HepG2 (cell line): ENCODE data around the gene EFNA2. TPM values are rescaled to one million over a fixed set of nuclear protein-coding genes. Genes with fewer than 3 reads are reported as not detected.
A peak's percentile ranks its signal among the peaks of the same experiment; 100 is the strongest.

Experiments used
- CENPX ChIP-seq: sonication (generic); formaldehyde crosslinking; IDR thresholded peaks from 2 replicates; pipeline ENCODE4 v1.9.0; 2021; ENCODE audit warnings: mild to moderate bottlenecking, missing genetic modification reagents, moderate library complexity
- DR1 ChIP-seq: sonication (generic); formaldehyde crosslinking; IDR thresholded peaks from 2 replicates; pipeline ENCODE4 v1.8.0; 2021; ENCODE audit warnings: mild to moderate bottlenecking, missing genetic modification reagents, inconsistent platforms
- EP300 ChIP-seq, 3 experiments: sonication (generic) in 1 of 3; formaldehyde crosslinking in 1 of 3; IDR thresholded peaks; 2 replicates each; pipeline versions ENCODE4 v1.5.1 to v1.6.1; 2011 to 2020; ENCODE audit warnings: low read depth in 2 of 3, low read length in 2 of 3, borderline replicate concordance in 1 of 3, improper control_type of control experiment in 1 of 3, mild to moderate bottlenecking in 1 of 3, missing genetic modification reagents in 1 of 3, moderate library complexity in 1 of 3
- EZH2 ChIP-seq: conservative IDR thresholded peaks from 2 replicates; pipeline ENCODE4 v1.6.1; 2012; ENCODE audit warnings: mild to moderate bottlenecking, low read depth, low read length, moderate library complexity
- FOXA3 ChIP-seq: IDR thresholded peaks from 2 replicates; pipeline ENCODE4 v1.6.1; 2016; ENCODE audit warnings: missing genetic modification reagents, missing compliant biosample characterization
- KDM4B ChIP-seq: sonication (generic); formaldehyde crosslinking; IDR thresholded peaks from 2 replicates; pipeline ENCODE4 v1.4.0; 2020; ENCODE audit warnings: missing genetic modification reagents
- MYC ChIP-seq: sonication (generic); formaldehyde crosslinking; IDR thresholded peaks from 2 replicates; pipeline ENCODE4 v1.9.0; 2021; ENCODE audit warnings: missing genetic modification reagents, borderline replicate concordance
- NBN ChIP-seq: fragments of 450-650 bp; conservative IDR thresholded peaks from 2 replicates; pipeline ENCODE4 v1.6.1; 2017
- NFIC ChIP-seq: IDR thresholded peaks from 2 replicates; pipeline ENCODE4 v1.6.1; 2012; ENCODE audit warnings: mild to moderate bottlenecking, low read length, inconsistent platforms
- RCOR2 ChIP-seq: IDR thresholded peaks from 2 replicates; pipeline ENCODE4 v1.6.1; 2016; ENCODE audit warnings: missing biosample characterization, missing genetic modification reagents
- SAFB2 ChIP-seq: sonication (generic); formaldehyde crosslinking; IDR thresholded peaks from 2 replicates; pipeline ENCODE4 v1.5.1; 2020; ENCODE audit warnings: missing genetic modification reagents, low read depth, mild to moderate bottlenecking, borderline replicate concordance
- SIN3B ChIP-seq: fragments of 150-350 bp; IDR thresholded peaks from 2 replicates; pipeline ENCODE4 v1.6.1; 2014; ENCODE audit warnings: low read length
- TOPORS ChIP-seq: sonication (generic); formaldehyde crosslinking; IDR thresholded peaks from 2 replicates; pipeline ENCODE4 v1.8.0; 2023; ENCODE audit warnings: mild to moderate bottlenecking, missing genetic modification reagents
- ZBTB20 ChIP-seq: sonication (generic); formaldehyde crosslinking; IDR thresholded peaks from 2 replicates; pipeline ENCODE4 v1.8.1; 2023; ENCODE audit warnings: missing genetic modification reagents, low read depth, mild to moderate bottlenecking, borderline replicate concordance
- ZBTB34 ChIP-seq: sonication (generic); formaldehyde crosslinking; IDR thresholded peaks from 2 replicates; pipeline ENCODE4 v1.8.0; 2022; ENCODE audit warnings: mild to moderate bottlenecking, missing genetic modification reagents
- ZBTB42 ChIP-seq: sonication (generic); formaldehyde crosslinking; IDR thresholded peaks from 2 replicates; pipeline ENCODE4 v1.5.0; 2020; ENCODE audit warnings: mild to moderate bottlenecking, missing genetic modification reagents
- ZFY ChIP-seq: sonication (generic); formaldehyde crosslinking; IDR thresholded peaks from 2 replicates; pipeline ENCODE4 v1.4.0; 2020; ENCODE audit warnings: missing genetic modification reagents
- ZNF326 ChIP-seq: sonication (generic); formaldehyde crosslinking; IDR thresholded peaks from 2 replicates; pipeline ENCODE4 v1.4.0; 2020; ENCODE audit warnings: missing genetic modification reagents, borderline replicate concordance
- ZNF333 ChIP-seq: sonication (generic); formaldehyde crosslinking; IDR thresholded peaks from 2 replicates; pipeline ENCODE4 v1.4.0; 2020; ENCODE audit warnings: mild to moderate bottlenecking, missing genetic modification reagents, borderline replicate concordance
- ZNF431 ChIP-seq: sonication (generic); formaldehyde crosslinking; IDR thresholded peaks from 2 replicates; pipeline ENCODE4 v1.9.0; 2022; ENCODE audit warnings: missing genetic modification reagents, low read depth, mild to moderate bottlenecking, borderline replicate concordance
- ZNF7 ChIP-seq: IDR thresholded peaks from 2 replicates; pipeline ENCODE4 v1.6.1; 2016; ENCODE audit warnings: missing biosample characterization, missing genetic modification reagents
- ZNF777 ChIP-seq: sonication (generic); formaldehyde crosslinking; IDR thresholded peaks from 2 replicates; pipeline ENCODE4 v1.4.0; 2020; ENCODE audit warnings: missing genetic modification reagents
- polyA plus RNA-seq, 8 experiments: library from polyadenylated mRNA; depleted of rRNA in 3 of 8; stranded (reverse) in 7 of 8; unstranded in 1 of 8; fragments of >200 nt; fragmentation: Illumina TruSeq in 4 of 8; extraction: Trizol in 4 of 8; gene quantifications; 2 replicates each; pipeline versions ENCODE4 v1.2.1 to v1.2.3, GENCODE V29; 2011 to 2016; ENCODE audit warnings: low read depth in 4 of 8, missing spikeins in 1 of 8, mixed read lengths in 1 of 8; ENCODE audit not compliant: insufficient read depth in 1 of 8
- total RNA-seq, 5 experiments: library from RNA; depleted of rRNA; stranded (reverse); fragments of >200 nt; fragmentation: Illumina TruSeq; extraction: Trizol; gene quantifications; 2 replicates each; pipeline ENCODE4 v1.2.3, GENCODE V29; 2016; ENCODE audit warnings: low read depth in 1 of 5
- TF ChIP-seq, protein P1 (sequence below): sonication (generic); formaldehyde crosslinking; IDR thresholded peaks from 2 replicates; pipeline ENCODE4 v1.5.0; 2020; ENCODE audit warnings: missing genetic modification reagents, mild to moderate bottlenecking, borderline replicate concordance
- TF ChIP-seq, protein P2 (sequence below): IDR thresholded peaks from 2 replicates; pipeline ENCODE4 v1.6.1; 2018; ENCODE audit warnings: missing genetic modification reagents

The EFNA2 gene
- total and polyA plus RNA-seq, 2 of the 13 experiments (the other 11 are each of a cell fraction or from before 2014, with no cell fraction given): 6.0 to 9.9 TPM

DNA sequence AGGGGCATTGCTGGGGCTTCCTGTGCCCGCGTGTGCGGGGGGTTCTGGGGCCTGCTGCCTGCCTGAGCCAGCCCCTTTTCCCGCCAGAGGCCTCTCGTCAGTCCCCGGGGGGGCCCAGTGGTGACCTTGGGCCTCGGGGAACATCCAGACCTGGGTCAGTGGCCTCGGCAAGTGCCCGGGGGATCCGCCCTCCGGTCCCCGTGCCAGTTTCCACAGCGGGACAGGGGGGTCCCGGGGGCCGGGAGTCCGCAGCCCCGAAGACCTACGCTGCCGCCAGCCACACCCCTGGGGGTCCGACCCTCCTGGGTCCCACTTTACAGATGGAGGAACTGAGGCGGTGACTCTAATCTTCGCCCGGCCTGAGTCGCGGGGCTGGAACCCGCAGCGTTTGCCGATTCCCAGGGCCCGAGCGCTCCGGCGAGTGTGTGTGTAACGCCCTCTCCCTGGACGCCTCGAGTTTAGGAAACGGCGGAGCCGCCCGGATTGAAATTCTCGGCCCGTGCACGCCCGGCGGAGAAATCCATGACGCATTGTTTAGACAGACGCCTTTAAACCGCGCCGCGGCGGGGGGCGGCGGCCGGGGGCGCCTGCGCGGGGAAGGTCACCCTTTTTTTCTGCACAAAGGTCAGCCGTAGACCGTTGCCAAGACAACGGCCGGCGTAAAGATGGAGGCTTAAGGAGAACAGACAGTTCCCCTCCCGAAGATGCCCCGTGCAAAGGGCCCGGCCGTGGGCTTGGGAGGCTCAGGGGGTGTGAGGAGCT is 39.3 kb downstream of the EFNA2 start (continued):
- TF ChIP-seq ZBTB34 (CRISPR knock-in tag) (no peak), EP300 (IDR thresholded peaks at IDR 0.05; ENCODE audit: low read depth in 2 of 2, low read length in 2 of 2) (peak; percentile 16 to 53; a peak in 2 of 4 replicates), EP300 (CRISPR knock-in tag; IDR thresholded peaks at IDR 0.05; ENCODE audit: borderline replicate concordance) (peak; percentile 22; the same call in 1 of the 2 replicates), ZNF326 (CRISPR knock-in tag) (no peak), NBN (no peak), NFIC (no peak), ZNF333 (no peak), TOPORS (CRISPR knock-in tag) (no peak), SAFB2 (CRISPR knock-in tag) (0 out of 2 replicates have a peak, but pooled peaks have one; percentile 65), FOXA3 (peak; percentile 62), ZFY (peak; percentile 53), RCOR2 (CRISPR knock-in tag) (0 out of 2 replicates have a peak, but pooled peaks have one; percentile 15), ZBTB42 (no peak), ZNF431 (CRISPR knock-in tag) (no peak; the same call in 1 of the 2 replicates), ZNF7 (CRISPR knock-in tag) (no peak), CENPX (CRISPR knock-in tag) (no peak), ZBTB20 (0 out of 2 replicates have a peak, but pooled peaks have one; percentile 49), ZNF777 (CRISPR knock-in tag) (peak; percentile 41; the same call in 1 of the 2 replicates), DR1 (CRISPR knock-in tag) (no peak), SIN3B (no peak), MYC (CRISPR knock-in tag) (0 out of 2 replicates have a peak, but pooled peaks have one; percentile 51), KDM4B (no peak), EZH2 (no peak)
- TF ChIP-seq, protein P1, sequence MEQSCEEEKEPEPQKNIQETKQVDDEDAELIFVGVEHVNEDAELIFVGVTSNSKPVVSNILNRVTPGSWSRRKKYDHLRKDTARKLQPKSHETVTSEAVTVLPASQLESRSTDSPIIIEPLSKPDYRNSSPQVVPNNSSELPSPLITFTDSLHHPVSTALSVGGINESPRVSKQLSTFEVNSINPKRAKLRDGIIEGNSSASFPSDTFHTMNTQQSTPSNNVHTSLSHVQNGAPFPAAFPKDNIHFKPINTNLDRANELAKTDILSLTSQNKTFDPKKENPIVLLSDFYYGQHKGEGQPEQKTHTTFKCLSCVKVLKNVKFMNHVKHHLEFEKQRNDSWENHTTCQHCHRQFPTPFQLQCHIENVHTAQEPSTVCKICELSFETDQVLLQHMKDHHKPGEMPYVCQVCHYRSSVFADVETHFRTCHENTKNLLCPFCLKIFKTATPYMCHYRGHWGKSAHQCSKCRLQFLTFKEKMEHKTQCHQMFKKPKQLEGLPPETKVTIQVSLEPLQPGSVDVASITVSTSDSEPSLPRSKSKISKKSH (CRISPR knock-in tag): peak; percentile 48; the same call in 1 of the 2 replicates
- TF ChIP-seq, protein P2, sequence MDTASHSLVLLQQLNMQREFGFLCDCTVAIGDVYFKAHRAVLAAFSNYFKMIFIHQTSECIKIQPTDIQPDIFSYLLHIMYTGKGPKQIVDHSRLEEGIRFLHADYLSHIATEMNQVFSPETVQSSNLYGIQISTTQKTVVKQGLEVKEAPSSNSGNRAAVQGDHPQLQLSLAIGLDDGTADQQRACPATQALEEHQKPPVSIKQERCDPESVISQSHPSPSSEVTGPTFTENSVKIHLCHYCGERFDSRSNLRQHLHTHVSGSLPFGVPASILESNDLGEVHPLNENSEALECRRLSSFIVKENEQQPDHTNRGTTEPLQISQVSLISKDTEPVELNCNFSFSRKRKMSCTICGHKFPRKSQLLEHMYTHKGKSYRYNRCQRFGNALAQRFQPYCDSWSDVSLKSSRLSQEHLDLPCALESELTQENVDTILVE (CRISPR knock-in tag): peak; percentile 78
